ENCODE data around the gene NEK5. TPM values are rescaled to one million over a fixed set of nuclear protein-coding genes. Genes with fewer than 3 reads are reported as not detected.

NEK5 gene
- total RNA-seq, 2 donors from 2014 or later: not detected

DNA sequence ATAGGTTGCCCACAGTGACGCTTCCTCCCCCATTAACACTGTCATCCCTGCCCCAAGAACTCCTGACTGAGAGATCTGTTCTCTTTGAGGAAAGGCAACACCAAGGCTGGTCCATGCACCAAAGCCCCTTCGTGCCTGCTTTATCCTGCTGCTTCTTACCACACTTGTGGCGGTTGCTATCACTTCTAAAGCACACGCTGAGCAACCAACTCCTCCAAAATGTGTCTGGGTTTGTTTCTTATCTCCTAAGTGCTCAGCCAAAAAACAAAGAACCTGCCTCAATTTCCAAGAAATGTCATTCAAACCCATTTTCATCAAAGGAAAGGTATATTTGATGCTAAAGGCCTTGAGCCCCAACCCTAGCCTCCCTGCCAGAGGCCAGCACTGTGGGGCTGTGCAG, 132.2 kb downstream of the NEK5 start:
- H3K4me3 Mint-ChIP-seq: no peak overlapping the region
- DNase-seq (no peak), ATAC-seq (no peak)
- no peaks in the 10 kb centered on the region for H3K9me3 ChIP-seq (ENCODE audit: control insufficient read depth, low read length, poor library complexity, severe bottlenecking)
- no peak overlapping the region for H3K27ac Mint-ChIP-seq
- H3K36me3 Mint-ChIP-seq (ENCODE audit: low read depth): no peaks in the 10 kb centered on the region
- H3K4me1 Mint-ChIP-seq: peaks cover 11% of the 10 kb centered on the region
- H3K27me3 Mint-ChIP-seq: peaks cover 44% of the 10 kb centered on the region

DNA sequence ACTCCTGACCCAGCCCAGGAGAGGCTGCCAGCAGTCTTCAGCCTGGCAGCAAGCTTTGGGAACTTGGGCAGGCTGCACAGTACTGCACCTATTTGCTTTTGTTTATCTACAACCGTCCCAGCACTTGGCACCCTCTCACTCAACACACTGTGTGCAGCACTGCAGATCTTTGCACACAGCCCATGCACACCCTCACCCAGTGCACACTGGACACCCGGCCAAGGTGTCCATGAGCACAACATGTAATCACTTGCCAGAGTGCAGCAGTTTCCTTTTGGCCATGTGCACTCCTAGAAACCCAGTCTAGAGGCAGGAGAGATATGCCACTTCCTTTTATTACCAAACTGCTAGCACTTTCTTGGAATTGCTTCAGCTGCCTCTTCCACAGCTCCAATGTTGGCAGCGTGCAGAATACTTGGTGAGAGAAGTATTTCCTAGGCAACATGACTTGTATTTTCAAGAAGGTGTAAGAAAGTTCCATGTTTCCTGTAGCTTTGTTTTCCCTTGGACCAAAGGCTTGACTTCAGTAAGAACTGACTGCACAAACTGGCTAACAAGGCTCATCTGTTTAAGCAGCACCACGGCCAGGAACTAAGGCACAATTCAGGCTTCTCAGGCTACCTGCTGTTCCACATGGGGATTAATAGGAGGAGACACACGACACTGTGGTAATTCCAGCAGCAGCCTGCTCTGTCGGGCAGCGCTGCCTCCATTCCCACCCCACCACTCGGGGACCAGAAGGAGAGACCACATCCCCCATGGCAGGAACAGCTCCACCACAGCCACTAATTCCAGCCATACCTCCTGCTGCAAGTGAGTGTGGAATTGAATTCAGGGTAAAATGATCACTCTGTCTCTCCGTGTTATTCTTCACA, 133.0 kb downstream of the NEK5 start:
- Mint-ChIP-seq H3K4me1 (peaks cover 4% of the 10 kb centered on the region), H3K27ac (no peak overlapping the region), H3K4me3 (no peak overlapping the region), H3K36me3 (ENCODE audit: low read depth) (no peaks in the 10 kb centered on the region), H3K27me3 (peaks cover 38% of the 10 kb centered on the region)
- DNase-seq: no peak
- ATAC-seq: no peak
- no peaks in the 10 kb centered on the region for H3K9me3 ChIP-seq (ENCODE audit: control insufficient read depth, low read length, poor library complexity, severe bottlenecking)

DNA sequence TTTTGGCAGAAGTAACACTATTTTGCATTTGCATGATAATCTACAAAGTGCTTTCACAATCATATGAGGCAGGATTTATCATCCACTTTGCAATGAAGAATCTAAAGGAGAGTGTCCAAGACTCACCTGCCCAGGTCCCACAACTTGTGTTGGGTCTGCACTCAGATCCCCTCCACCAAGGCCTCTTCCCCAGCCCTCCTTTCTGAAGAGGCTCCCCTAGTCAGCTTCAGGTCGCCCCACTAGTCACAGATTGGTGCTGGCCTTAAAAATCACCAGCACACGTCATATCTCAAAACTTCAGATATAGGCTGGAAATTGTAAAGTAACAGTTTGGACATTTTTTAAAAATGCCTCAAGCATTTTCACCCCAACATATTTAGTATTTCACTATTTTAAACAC, 135.2 kb downstream of the NEK5 start:
- peaks cover 2% of the 10 kb centered on the region for H3K4me1 Mint-ChIP-seq
- H3K27ac Mint-ChIP-seq: no peak overlapping the region
- no peak overlapping the region for H3K4me3 Mint-ChIP-seq
- peaks cover 25% of the 10 kb centered on the region for H3K27me3 Mint-ChIP-seq
- H3K9me3 ChIP-seq (ENCODE audit: control insufficient read depth, low read length, poor library complexity, severe bottlenecking): no peaks in the 10 kb centered on the region
- no peaks in the 10 kb centered on the region for H3K36me3 Mint-ChIP-seq (ENCODE audit: low read depth)
- ATAC-seq (no peak), DNase-seq (no peak)

DNA sequence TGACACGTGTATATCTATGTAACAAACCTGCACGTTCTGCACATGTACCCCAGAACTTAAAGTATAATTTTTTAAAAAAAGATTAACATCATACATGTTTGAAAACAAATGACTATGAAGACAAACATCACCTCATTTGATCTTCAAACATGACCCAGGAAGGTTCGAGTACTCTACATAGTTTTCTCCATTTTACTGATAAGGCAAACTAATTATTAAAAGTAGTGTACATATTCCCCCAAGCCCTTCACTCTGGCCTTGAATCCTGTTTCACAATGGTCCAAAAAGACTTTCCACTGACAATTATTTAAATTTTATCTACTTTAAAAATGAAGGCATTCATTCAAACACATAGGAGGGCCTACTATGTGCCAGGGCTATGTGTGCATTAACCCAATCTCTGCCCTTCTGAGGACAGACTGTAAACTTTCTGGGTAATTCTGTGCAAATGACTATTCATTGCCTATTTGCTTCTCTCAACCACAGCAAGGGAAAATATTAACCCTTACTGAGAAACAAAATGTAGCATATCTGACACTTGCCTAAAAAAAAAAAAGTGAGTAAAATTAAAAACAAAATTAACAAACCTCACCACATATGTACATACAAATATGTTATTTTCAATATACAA, 139.8 kb downstream of the NEK5 start:
- no peaks in the 10 kb centered on the region for H3K4me1 Mint-ChIP-seq
- DNase-seq: no peak
- peaks cover 2% of the 10 kb centered on the region for H3K36me3 Mint-ChIP-seq (ENCODE audit: low read depth)

More for the DNA sequence above, 139.8 kb downstream of the NEK5 start:
- H3K9me3 ChIP-seq (ENCODE audit: control insufficient read depth, low read length, poor library complexity, severe bottlenecking): no peaks in the 10 kb centered on the region
- no peak overlapping the region for H3K4me3 Mint-ChIP-seq
- no peak for ATAC-seq
- H3K27me3 Mint-ChIP-seq: peaks cover 8% of the 10 kb centered on the region
- H3K27ac Mint-ChIP-seq: no peak overlapping the region

Other genes starting within 250 kb of the NEK5 start
- 1 to 10 TPM; 1.1 to 2.3 TPM for gene ATP7B, start 117.6 kb downstream of the NEK5 start, total RNA-seq
- gene ALG11, start 116.7 kb downstream of the NEK5 start, total RNA-seq: 10 to 100 TPM; 23.8 to 27.5 TPM
- gene UTP14C, start 104.4 kb downstream of the NEK5 start, total RNA-seq: 1 to 10 TPM; 3.1 to 3.8 TPM
- gene NEK3, start 30.5 kb upstream of the NEK5 start, total RNA-seq: 1 to 10 TPM; 6.8 to 8.5 TPM